ENCODE data around the gene SYT15. TPM values are rescaled to one million over a fixed set of nuclear protein-coding genes. Genes with fewer than 3 reads are reported as not detected.

Gene SYT15
- total RNA-seq, 1 experiment from 2014 or later = 0.11 TPM

- no peak for DNase-seq (ENCODE audit: low read depth)
Measured at GRCh38 chr10:46544989-46545791, 33.7 kb upstream of the SYT15 start.

- DNase-seq (ENCODE audit: low read depth) = no peak
Measured at GRCh38 chr10:46545861-46546590, 32.9 kb upstream of the SYT15 start.

- no peak for DNase-seq (ENCODE audit: low read depth)
Measured at GRCh38 chr10:46546591-46547540, 32.1 kb upstream of the SYT15 start.

GRCh38 chr10:46547541-46548497, 31.1 kb upstream of the SYT15 start:
- DNase-seq (ENCODE audit: low read depth) = no peak

- peak; percentile 17 for DNase-seq (ENCODE audit: low read depth)
Measured at GRCh38 chr10:46548498-46549090, 30.3 kb upstream of the SYT15 start.

- no peak for DNase-seq (ENCODE audit: low read depth)
Measured at GRCh38 chr10:46549171-46550075, 29.5 kb upstream of the SYT15 start.

- no peak for DNase-seq (ENCODE audit: low read depth)
Measured at GRCh38 chr10:46550076-46550790, 28.7 kb upstream of the SYT15 start.

GRCh38 chr10:46550795-46551700, 27.9 kb upstream of the SYT15 start:
- DNase-seq (ENCODE audit: low read depth) = no peak

- no peak for DNase-seq (ENCODE audit: low read depth)
Measured at GRCh38 chr10:46551701-46552525, 27.0 kb upstream of the SYT15 start.

GRCh38 chr10:46552526-46553237, 26.2 kb upstream of the SYT15 start:
- no peak for DNase-seq (ENCODE audit: low read depth)

- no peak for DNase-seq (ENCODE audit: low read depth)
Measured at GRCh38 chr10:46553238-46554049, 25.5 kb upstream of the SYT15 start.

- DNase-seq (ENCODE audit: low read depth) = no peak
Measured at GRCh38 chr10:46554166-46554781, 24.7 kb upstream of the SYT15 start.

- DNase-seq (ENCODE audit: low read depth) = no peak
Measured at GRCh38 chr10:46555366-46555712, 23.6 kb upstream of the SYT15 start.

GRCh38 chr10:46555713-46556514, 23.0 kb upstream of the SYT15 start:
- DNase-seq (ENCODE audit: low read depth) = no peak
